ENCODE measurements around the gene WDR70.

DNA sequence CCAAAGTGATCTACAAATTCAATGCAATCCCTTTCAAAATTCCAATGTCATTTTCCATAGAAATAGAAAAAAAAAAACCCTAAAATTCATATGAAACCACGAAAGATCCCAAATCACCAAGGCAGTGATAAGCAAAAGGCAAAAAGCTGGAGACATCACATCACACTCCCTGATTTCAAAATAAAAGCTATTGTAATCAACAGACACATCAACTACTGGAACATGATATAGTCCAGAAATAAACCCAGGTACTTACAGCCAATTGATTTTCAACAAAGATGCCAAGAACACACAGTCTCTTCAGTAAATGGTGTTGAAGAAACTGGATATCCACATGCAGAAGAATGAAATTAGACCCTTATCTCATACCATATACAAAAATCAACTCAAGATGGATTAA lies 224.0 kb downstream of the WDR70 start:
- TF ChIP-seq, protein P1, sequence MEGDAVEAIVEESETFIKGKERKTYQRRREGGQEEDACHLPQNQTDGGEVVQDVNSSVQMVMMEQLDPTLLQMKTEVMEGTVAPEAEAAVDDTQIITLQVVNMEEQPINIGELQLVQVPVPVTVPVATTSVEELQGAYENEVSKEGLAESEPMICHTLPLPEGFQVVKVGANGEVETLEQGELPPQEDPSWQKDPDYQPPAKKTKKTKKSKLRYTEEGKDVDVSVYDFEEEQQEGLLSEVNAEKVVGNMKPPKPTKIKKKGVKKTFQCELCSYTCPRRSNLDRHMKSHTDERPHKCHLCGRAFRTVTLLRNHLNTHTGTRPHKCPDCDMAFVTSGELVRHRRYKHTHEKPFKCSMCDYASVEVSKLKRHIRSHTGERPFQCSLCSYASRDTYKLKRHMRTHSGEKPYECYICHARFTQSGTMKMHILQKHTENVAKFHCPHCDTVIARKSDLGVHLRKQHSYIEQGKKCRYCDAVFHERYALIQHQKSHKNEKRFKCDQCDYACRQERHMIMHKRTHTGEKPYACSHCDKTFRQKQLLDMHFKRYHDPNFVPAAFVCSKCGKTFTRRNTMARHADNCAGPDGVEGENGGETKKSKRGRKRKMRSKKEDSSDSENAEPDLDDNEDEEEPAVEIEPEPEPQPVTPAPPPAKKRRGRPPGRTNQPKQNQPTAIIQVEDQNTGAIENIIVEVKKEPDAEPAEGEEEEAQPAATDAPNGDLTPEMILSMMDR (IDR thresholded peaks at IDR 0.05): no peak
- TF ChIP-seq GABPA (IDR thresholded peaks at IDR 0.05; ENCODE audit: low read depth): no peak
- TF ChIP-seq, protein P2, sequence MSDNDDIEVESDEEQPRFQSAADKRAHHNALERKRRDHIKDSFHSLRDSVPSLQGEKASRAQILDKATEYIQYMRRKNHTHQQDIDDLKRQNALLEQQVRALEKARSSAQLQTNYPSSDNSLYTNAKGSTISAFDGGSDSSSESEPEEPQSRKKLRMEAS (IDR thresholded peaks at IDR 0.05; ENCODE audit: low read depth): no peak
- TF ChIP-seq TEAD4 (IDR thresholded peaks at IDR 0.05; ENCODE audit: borderline replicate concordance, insufficient read depth): no peak
- TF ChIP-seq POLR2AphosphoS5 (IDR thresholded peaks at IDR 0.05; ENCODE audit: low read depth, low read length): no peak
- no peak for TF ChIP-seq SIN3A (IDR thresholded peaks at IDR 0.05; ENCODE audit: borderline replicate concordance, low read depth, low read length)
- TF ChIP-seq EZH2phosphoT487 (IDR thresholded peaks at IDR 0.05; ENCODE audit: borderline replicate concordance, low read depth): no peak
